Measurements from ENCODE around the gene GOLGA2. TPM values are rescaled to one million over a fixed set of nuclear protein-coding genes. Genes with fewer than 3 reads are reported as not detected.
A peak's percentile ranks its signal among the peaks of the same experiment; 100 is the strongest.

GOLGA2 gene
- 38.3 and 40.7 TPM in 2 replicates for total RNA-seq (2014; rRNA removed; shearing (Covaris generic))
- polyA plus RNA-seq (2015; cell fraction: cytosol; rRNA removed) = 68.1 and 78.4 TPM in 2 replicates
- 154 and 172 TPM in 2 replicates for polyA plus RNA-seq (2015; cell fraction: nucleus; rRNA removed)

- no peak for DNase-seq (ENCODE audit: low read depth)
These were observed at the start of gene GOLGA2 for GRCh38 chr9:128275198-128276007. GOLGA2 (minus strand) TSS chr9:128276007; CDS start chr9:128275976, 31 bp downstream.

GRCh38 chr9:128324401-128324800, 48.6 kb upstream of the GOLGA2 start:
- no peak for DNase-seq (ENCODE audit: low read depth)

- no peak for DNase-seq (ENCODE audit: low read depth)
These were observed 48.0 kb upstream of the GOLGA2 start for GRCh38 chr9:128323791-128324190.

GRCh38 chr9:128323212-128323730, 47.5 kb upstream of the GOLGA2 start:
- no peak for DNase-seq (ENCODE audit: low read depth)

GRCh38 chr9:128322404-128323211, 46.8 kb upstream of the GOLGA2 start, which contains the start of the genes COQ4 and TRUB2:
COQ4 (plus strand) TSS chr9:128322839; CDS start chr9:128322859, 20 bp downstream.
TRUB2 (minus strand) TSS chr9:128322447; CDS start chr9:128322408, 39 bp downstream.
- peak; percentile 91 for DNase-seq (ENCODE audit: low read depth)

GRCh38 chr9:128321879-128322403, 46.1 kb upstream of the GOLGA2 start:
- DNase-seq (ENCODE audit: low read depth) = no peak

- no peak for DNase-seq (ENCODE audit: low read depth)
These were observed 45.5 kb upstream of the GOLGA2 start for GRCh38 chr9:128321343-128321742.

GRCh38 chr9:128317629-128318028, 41.8 kb upstream of the GOLGA2 start:
- no peak for DNase-seq (ENCODE audit: low read depth)

- DNase-seq (ENCODE audit: low read depth) = no peak
These were observed 40.6 kb upstream of the GOLGA2 start for GRCh38 chr9:128316421-128316820.

GRCh38 chr9:128314697-128315096, 38.9 kb upstream of the GOLGA2 start:
- DNase-seq (ENCODE audit: low read depth) = no peak

GRCh38 chr9:128310461-128310860, 34.7 kb upstream of the GOLGA2 start:
- no peak for DNase-seq (ENCODE audit: low read depth)

- no peak for DNase-seq (ENCODE audit: low read depth)
These were observed 33.7 kb upstream of the GOLGA2 start for GRCh38 chr9:128309551-128309950.

- DNase-seq (ENCODE audit: low read depth) = no peak
These were observed 29.1 kb upstream of the GOLGA2 start for GRCh38 chr9:128304971-128305288.

GRCh38 chr9:128304136-128304970, 28.5 kb upstream of the GOLGA2 start:
- no peak for DNase-seq (ENCODE audit: low read depth)

- DNase-seq (ENCODE audit: low read depth) = no peak
These were observed 23.0 kb upstream of the GOLGA2 start for GRCh38 chr9:128298535-128299482.

GRCh38 chr9:128297221-128297773, 21.5 kb upstream of the GOLGA2 start:
- no peak for DNase-seq (ENCODE audit: low read depth)

- DNase-seq (ENCODE audit: low read depth) = no peak
These were observed 20.8 kb upstream of the GOLGA2 start for GRCh38 chr9:128296340-128297220.

GRCh38 chr9:128294142-128294541, 18.3 kb upstream of the GOLGA2 start:
- no peak for DNase-seq (ENCODE audit: low read depth)
